Middle frontal gyrus (tissue), 1 donor: ENCODE measurements around the gene SLIT3.
"Not testable (repeated sequence)": the region's sequence is repeated elsewhere in the genome, so short reads cannot be mapped to it uniquely, and the experiment has no call there.

Experiments used
- DNase-seq: peaks from one replicate; pipeline ENCODE4 v3.0.0-alpha.2; 2015; ENCODE audit warnings: low spot score; ENCODE audit errors: extremely low spot score

The SLIT3 gene

GRCh38 chr5:169148138-169148740 lies 152.7 kb downstream of the SLIT3 start:
- DNase-seq, result no peak

- no peak for DNase-seq
Measured at GRCh38 chr5:169147534-169147933, 153.4 kb downstream of the SLIT3 start.

DNA sequence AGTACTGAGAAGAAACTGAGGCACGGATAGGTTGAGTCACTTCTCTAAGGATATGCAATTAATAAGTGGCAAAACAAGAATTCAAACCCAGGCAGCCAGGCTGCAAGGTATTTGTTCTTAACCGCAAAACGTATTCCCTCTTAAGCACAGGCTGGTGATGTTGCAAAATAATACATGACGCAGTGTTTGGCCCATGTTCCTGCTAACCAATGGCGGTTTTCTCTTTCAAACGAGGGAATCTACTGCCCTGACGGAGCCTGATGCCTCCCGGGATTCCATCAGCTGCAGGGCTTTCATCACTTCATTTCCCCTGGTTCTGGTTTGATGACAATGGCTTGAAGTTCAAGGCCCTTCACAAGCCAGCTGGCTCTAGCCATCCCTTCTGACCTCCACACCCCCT lies 154.8 kb downstream of the SLIT3 start:
- DNase-seq, result no peak

DNA sequence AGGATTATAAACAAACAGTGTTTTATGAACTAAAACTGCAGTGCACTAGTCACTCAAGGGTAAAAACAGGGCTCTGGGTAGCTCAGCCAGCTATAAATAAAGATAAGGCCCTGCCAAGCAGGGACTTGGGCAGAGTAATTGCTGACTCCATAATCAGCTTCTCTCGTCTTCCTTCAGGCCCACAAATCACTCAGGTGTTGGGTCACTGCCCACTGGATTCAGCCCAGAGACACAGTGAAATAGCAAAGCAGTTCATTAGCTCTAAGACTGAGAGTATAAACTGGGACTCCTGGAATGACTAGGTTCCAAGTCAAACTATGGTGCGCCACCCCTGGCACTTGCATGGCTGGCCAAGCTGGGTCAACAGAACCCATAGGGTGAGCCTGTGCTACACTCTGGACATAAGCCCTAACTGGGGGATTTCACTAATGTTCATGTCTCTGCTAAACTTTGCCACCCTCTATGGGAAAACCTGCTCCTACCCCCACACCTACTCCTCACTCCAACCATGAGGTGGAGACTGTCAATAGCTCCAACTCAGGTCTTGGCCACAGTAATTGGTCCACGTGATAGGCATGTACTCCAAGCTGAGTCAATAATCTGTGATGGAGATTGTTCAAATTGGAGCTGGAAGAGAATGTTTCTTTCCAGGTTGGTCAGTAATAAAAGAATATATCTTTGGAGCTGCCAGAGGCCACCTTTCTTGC lies 158.5 kb downstream of the SLIT3 start:
- DNase-seq, result no peak

- not testable (repeated sequence) for DNase-seq
Measured at GRCh38 chr5:169140215-169140614, 160.7 kb downstream of the SLIT3 start.

DNA sequence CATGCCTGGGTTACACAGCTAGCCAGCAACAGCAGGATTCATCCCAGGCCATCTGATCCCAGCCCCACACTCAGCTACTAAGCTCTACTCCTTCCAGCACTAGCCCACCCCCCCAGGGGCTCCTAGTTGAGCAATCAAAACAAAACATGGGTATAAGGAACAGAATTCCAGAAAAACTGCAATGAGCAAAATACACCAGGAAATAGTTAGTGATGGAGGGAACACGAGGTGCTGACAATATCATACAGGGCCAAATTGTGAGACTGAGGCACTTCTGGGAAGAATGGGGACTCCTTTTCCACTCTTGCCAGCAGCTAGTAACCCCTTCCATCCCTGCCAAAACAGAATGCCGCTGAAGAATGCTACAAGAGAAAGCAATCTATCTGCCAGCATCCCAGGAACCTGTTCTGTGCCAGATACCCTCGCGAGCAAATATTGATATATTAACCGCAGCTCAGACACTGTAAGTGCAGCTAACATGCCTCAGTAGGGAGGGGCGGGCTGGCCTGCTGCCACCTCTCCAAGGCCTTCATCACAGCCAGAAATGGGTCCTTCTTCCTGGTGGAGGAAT lies 161.4 kb downstream of the SLIT3 start:
- DNase-seq, result no peak

GRCh38 chr5:169133531-169133930 lies 167.4 kb downstream of the SLIT3 start:
- no peak for DNase-seq

DNA sequence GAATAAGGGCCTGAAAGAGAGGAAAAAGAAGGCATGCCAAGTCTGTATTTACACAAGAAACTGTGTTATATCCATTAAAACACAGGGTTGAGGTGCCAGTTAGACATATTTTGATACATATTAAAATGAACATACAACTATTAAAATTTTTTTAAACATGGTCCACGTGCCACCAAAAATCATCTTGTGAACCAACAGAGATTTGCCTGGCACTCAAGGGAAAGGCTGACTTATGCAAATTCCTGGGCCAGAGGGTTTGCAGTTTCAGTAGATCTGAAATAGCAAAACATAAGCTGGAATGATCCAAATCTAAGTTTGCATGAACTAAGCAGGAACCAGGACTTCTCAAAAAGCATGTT lies 168.7 kb downstream of the SLIT3 start:
- DNase-seq, result no peak

GRCh38 chr5:169131616-169132301 lies 169.2 kb downstream of the SLIT3 start:
- DNase-seq, result no peak

GRCh38 chr5:169128679-169129078 lies 172.3 kb downstream of the SLIT3 start:
- no peak for DNase-seq

GRCh38 chr5:169127431-169127830 lies 173.5 kb downstream of the SLIT3 start:
- DNase-seq, result no peak

DNA sequence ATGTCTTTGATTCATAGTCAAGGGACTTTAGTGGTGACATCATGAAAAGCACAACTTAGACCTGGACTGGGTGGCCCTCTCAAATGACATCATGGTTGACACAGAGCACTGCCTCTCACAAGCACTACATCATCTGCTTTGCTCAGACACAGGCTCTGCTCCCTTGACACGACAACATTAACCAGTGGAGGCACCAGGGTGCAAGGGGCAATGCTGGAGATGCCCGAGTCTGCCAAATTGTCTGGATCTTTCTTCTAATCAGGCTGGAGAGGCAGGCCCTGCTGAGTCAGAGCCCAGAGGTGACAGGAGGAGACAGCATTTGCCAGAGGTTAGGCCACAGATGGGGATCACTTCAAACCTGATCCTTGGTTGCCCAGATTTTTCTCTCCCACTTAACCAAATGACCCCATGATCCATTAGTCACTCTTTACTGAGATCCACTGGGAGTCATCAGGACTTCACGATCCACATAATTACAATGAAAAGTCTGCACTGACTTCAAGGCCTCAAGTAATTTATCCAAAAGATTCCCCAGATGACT lies 174.4 kb downstream of the SLIT3 start:
- DNase-seq, result no peak

GRCh38 chr5:169125571-169125970 lies 175.4 kb downstream of the SLIT3 start:
- DNase-seq, result no peak

DNA sequence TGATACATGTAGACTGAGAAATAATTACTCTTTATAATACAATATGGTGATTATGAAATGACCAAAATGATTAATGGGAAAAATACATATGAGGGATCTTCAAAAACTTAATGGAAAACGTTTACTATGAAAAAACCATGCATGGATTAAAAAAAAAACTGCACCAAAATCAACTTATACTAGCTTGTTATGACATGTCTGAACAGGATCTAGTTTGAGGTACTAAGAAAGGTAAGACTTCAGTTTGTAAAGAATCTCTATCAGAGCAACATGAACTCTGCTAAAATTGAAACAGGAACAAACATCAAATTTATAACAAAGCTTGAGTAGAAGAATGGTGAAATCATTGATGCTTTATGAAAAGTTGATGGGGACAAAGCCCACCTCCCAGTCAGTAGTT lies 178.0 kb downstream of the SLIT3 start:
- no peak for DNase-seq

DNA sequence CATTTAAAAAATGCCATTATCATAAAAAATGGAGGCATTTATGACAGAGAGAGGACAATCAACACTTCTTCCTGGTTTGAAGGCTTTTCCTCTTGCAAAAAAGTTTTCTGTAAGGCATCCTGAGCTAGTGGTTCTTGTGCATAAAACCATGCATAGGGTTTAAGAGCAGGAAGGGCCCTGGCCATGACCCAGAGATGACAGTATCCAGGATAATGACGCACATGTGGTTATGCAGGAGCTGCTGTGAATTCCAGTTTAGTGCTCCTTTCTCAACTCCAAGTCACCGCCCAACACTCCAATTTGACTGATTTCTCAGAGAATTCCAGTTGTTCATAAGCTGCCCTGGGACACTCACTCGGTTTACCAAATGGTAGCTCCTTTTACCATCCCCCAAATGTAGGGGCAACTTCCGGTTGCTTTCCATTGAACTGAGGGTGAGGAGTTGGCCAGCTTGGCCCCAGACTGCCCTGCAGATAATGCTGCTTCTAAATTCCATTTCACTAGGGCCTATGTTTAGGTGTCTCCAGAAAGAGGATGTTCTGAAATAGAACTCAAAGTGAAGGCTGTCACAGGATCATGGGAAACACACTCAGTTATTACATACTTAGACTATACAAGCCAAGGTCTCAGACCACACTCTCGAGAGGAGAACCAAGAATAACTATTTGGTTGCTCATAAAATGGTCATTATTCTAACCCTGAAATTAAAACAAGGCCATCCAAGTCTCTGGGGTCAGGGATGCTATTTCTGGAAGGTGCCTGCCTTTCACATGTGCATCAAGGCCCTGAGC lies 179.1 kb downstream of the SLIT3 start:
- no peak for DNase-seq

DNA sequence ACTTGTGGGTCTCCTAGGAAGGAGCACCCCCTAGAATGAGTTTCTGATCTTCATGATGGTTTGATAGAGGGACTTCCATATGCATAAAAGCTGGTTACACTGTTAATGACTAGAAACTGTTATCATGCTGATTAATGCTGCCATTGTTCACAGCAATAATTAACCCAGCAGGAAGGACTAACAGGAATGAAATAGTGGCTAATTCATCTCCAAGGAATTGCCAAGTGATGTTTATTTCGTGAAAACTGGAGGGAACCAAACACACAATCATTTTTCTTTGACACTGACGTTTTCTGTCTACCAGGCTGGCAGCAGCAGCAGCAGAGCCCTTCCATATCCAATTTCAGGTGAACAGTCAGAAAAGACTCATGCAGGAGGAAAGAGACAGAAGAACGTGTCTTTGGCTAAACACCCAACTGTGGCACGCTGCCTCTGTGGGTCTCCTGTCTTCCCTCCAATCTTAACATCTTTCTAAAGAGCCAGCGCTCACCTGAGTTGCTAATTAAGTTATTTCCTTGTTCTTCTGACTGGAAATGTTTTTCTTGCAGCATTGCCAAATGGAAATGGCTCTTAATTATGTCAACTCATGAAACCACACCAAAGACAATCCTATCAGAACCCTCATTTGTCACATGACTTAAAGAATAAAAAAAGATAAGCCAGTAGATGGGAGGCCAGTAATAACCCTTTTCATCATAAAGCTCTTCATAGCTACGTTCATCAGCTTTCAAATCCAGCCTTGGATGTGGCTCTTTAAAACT lies 181.5 kb downstream of the SLIT3 start:
- DNase-seq, result no peak

DNA sequence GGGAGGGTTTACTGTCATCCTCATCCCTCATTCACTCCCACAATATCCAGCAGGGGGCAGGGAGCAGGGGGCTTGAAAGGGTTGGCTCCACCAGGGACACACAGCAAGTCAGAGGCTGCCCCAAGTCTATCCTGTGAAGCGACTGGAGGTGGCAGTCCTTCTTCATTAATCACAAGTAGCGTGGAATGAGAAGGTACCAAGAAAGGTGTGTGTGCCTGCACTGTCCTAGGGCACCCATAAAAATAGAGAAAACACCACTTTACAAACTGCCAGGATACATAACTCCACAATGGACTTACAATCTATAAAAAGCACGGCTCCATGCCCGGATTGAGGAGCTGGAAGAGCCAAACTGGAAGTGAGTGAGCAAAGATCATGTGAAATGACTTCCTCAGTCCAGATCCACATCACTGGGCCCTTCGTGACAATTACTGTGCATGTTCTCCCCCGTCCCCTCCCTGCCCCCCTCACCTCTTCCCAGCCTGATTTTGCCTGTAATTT lies 183.9 kb downstream of the SLIT3 start:
- no peak for DNase-seq

DNA sequence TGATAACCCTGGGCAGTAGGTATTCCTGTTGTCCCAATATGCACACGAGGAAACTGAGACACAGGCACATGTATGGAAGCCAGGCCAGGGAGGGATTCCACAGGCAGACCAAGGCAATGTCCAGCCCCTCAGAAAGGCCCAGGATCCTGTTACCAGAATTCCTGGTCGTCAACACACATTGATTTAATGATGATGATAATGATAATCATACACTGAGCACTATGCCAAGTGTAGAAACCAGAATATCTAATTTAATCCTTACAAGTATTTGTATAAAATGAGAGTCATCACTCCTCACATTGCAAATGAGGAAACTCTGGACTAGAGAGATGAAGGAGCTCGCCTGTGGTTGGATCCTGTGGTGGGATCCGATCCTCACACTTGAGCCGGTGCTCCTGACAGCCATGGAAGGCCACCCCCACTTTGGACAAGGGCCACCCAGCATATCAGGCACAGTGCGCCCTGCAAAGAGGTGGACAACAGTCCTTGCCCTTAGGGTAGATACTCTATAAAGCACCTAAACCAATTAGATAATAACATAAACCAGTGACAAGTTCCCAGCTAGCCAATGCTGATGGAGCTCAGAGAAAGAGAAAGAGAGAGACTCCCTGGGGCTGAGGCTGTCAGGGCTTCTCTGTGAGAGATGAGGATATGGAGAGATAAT lies 185.3 kb downstream of the SLIT3 start:
- DNase-seq, result no peak

- no peak for DNase-seq
Measured at GRCh38 chr5:169114466-169115065, 186.4 kb downstream of the SLIT3 start.
